Left ventricle myocardium inferior (tissue), 1 donor: Measurements from ENCODE around the gene SRRD. TPM values are rescaled to one million over a fixed set of nuclear protein-coding genes. Genes with fewer than 3 reads are reported as not detected.

Experiments used
- DNase-seq: peaks from one replicate; pipeline ENCODE4 v3.0.0-alpha.2; 2020
- H3K27ac ChIP-seq: fragments of 200-600 bp; replicated peaks from 2 replicates; pipeline ENCODE4 v1.8.0; 2021
- H3K27me3 ChIP-seq: fragments of 200-600 bp; 2 replicates; pipeline ENCODE4 v1.8.0; 2021; ENCODE audit warnings: low read depth
- H3K36me3 ChIP-seq: fragments of 200-600 bp; 2 replicates; pipeline ENCODE4 v1.8.0; 2021
- H3K4me1 ChIP-seq: fragments of 200-600 bp; 2 replicates; pipeline ENCODE4 v1.8.0; 2021
- H3K4me3 ChIP-seq: fragments of 200-600 bp; 2 replicates; pipeline ENCODE4 v1.8.0; 2021; ENCODE audit warnings: mild to moderate bottlenecking, moderate library complexity
- H3K9me3 ChIP-seq: fragments of 200-600 bp; replicated peaks from 2 replicates; pipeline ENCODE4 v1.8.0; 2021
- intact Hi-C: fragments of 100-400 bp; cut with micrococcal nuclease; formaldehyde crosslinking; loops from one replicate; pipeline ENCODE4 v1.11.0; 2022
- total RNA-seq: library from RNA; stranded (reverse); fragmentation: NEBNext Ultra II Directional; extraction: Animal tissue kit (Norgen Biotek cat#: 25700); gene quantifications from one replicate; pipeline ENCODE4 v1.2.1, GENCODE V29; 2021
- TF ChIP-seq, protein P1 (sequence below): fragments of 200-600 bp; IDR thresholded peaks from 2 replicates; pipeline ENCODE4 v1.8.0; 2021; ENCODE audit warnings: antibody characterized with exemption, mild to moderate bottlenecking, borderline replicate concordance
- donor health status: DM: no; HTN: yes; CAD: no; lungs with severe emphysema.

The SRRD gene
- total RNA-seq, 1 donor from 2014 or later = 23.5 TPM

DNA sequence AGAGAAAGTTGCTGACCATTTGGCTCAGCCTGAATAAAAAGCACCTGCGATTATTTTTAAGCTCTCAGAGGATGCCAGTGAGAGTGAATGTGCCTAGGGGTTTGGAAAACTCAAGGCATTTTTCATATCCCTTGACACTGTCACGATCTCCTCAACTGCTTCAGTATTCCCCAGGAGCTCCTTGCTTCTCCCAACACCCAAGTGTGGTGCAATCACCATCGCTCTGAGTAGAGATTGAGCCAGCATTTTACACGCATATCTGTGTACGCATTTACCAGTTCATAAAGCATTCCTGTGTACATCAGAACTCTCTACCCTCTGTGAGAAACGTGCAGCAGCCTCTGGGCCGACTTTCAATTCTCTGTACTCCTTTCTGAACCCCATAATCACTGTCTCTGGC lies 1.3 kb downstream of the SRRD start:
- peaks cover 29% of the 10 kb centered on the region for H3K36me3 ChIP-seq
- no peaks in the 10 kb centered on the region for H3K27me3 ChIP-seq
- no peaks in the 10 kb centered on the region for H3K9me3 ChIP-seq
- H3K27ac ChIP-seq = peak overlapping the region; percentile 90
- TF ChIP-seq, protein P1, sequence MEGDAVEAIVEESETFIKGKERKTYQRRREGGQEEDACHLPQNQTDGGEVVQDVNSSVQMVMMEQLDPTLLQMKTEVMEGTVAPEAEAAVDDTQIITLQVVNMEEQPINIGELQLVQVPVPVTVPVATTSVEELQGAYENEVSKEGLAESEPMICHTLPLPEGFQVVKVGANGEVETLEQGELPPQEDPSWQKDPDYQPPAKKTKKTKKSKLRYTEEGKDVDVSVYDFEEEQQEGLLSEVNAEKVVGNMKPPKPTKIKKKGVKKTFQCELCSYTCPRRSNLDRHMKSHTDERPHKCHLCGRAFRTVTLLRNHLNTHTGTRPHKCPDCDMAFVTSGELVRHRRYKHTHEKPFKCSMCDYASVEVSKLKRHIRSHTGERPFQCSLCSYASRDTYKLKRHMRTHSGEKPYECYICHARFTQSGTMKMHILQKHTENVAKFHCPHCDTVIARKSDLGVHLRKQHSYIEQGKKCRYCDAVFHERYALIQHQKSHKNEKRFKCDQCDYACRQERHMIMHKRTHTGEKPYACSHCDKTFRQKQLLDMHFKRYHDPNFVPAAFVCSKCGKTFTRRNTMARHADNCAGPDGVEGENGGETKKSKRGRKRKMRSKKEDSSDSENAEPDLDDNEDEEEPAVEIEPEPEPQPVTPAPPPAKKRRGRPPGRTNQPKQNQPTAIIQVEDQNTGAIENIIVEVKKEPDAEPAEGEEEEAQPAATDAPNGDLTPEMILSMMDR = no peak
- H3K4me1 ChIP-seq = peaks cover 59% of the 10 kb centered on the region
- DNase-seq = no peak
- H3K4me3 ChIP-seq = peak overlapping the region; percentile 83
- intact Hi-C loops = no loop called here

DNA sequence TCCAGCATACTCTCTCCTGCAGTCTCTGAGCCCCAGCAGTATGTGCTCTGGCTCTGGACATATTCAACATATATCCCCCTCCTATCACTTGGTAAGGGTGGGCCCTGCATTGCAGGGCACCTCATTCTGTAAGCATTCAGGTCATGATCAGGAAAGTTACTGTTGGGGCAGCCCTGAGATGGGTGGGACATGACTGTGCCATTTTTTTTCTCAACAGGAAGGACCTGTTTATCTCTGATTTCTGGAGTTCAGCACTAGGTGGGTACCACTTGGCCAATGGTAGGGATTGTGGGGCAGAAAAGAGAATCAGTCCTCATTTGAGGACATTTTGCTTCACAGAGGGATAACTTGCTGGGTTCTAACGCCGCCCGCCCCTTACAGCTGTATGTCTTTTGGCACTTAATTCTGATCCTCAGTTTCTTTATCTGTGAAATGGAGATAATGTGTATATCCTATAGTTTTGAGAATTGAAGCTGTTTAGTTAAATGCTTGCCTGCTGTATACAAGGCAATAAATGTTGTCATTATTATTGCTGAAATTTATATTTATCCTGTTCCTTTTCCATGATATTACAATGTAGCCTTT lies 2.2 kb downstream of the SRRD start:
- Histone ChIP-seq H3K36me3 (peaks cover 36% of the 10 kb centered on the region), H3K4me1 (peaks cover 50% of the 10 kb centered on the region), H3K27ac (no peak overlapping the region), H3K4me3 (no peak overlapping the region), H3K27me3 (no peaks in the 10 kb centered on the region), H3K9me3 (no peaks in the 10 kb centered on the region)
- intact Hi-C loops = no loop called here
- TF ChIP-seq, protein P1 = no peak
- no peak for DNase-seq

DNA sequence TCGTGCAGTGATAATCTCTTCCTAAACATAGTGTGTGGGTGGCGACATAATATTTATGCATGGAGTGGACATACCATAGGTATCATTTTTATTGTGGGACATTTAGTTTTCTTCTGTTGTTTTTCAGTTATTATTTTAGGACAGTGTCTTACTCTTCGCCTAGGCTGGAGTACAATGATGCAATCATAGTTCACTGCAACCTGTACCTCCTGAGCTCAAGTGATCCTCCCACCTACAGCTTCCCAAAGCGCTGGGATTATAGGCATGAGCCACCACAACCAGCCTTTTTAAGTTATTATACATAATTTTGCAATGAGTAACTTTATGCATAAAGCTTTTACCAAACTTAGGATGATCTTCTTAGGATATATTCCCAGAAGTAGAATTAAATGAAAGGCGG lies 2.7 kb downstream of the SRRD start:
- peaks cover 45% of the 10 kb centered on the region for H3K4me1 ChIP-seq
- H3K27ac ChIP-seq = no peak overlapping the region
- no peaks in the 10 kb centered on the region for H3K9me3 ChIP-seq
- no peak for DNase-seq
- intact Hi-C loops = no loop called here
- TF ChIP-seq, protein P1 = no peak
- no peaks in the 10 kb centered on the region for H3K27me3 ChIP-seq
- H3K4me3 ChIP-seq = no peak overlapping the region
- H3K36me3 ChIP-seq = peaks cover 40% of the 10 kb centered on the region

DNA sequence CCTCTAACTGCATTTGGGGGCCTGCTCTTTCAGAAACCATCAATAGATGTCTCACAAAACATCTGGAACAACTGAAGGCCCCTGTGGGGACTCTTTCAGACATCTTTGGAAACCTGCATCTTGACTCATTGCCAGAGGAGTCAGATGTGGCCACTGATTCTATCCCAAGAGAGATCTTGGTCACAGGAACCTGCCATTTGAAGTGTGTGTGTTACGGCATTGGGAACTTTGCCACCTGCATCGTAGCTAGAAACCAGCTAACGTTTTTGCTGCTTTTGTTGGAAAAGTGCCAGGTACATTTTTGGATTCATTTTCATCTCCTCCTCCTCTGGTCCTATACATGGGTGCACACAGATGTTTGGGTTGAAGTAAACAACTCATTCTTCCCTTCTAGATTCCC lies 4.3 kb downstream of the SRRD start:
- Histone ChIP-seq H3K9me3 (no peaks in the 10 kb centered on the region), H3K27ac (no peak overlapping the region), H3K4me3 (no peak overlapping the region), H3K36me3 (peaks cover 56% of the 10 kb centered on the region), H3K27me3 (no peaks in the 10 kb centered on the region), H3K4me1 (peaks cover 33% of the 10 kb centered on the region)
- intact Hi-C loops = no loop called here
- DNase-seq = no peak
- TF ChIP-seq, protein P1 = no peak

DNA sequence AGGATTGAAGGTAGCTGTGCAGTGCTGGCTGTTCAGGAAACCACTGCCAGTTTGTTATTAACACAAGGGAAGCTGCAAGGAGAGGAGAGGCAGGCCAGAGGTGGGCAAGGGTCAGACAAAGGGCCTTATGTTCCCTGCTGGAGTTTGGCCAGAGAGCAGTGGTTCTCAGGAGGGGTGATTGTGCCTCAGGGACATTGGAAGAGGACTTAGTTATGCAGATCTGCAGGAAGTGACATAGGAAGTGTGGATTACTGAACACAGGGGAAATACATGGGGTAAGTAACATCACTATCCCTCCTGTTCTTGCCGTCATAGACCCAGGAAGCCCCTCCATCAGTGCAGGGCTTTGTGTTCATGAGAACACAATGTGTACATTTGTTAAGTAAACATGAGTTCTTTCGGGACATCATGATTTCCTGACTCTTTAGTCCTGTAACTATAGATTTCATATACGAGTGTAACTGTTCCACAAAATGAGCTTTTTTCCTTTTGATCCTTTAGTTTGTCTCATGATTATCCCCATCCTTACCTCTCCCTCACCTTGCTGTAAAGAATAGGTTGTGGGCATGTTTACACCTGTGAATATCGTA lies 5.9 kb downstream of the SRRD start:
- Histone ChIP-seq H3K27ac (no peak overlapping the region), H3K36me3 (peaks cover 72% of the 10 kb centered on the region), H3K4me1 (peaks cover 34% of the 10 kb centered on the region), H3K9me3 (no peaks in the 10 kb centered on the region), H3K4me3 (no peak overlapping the region), H3K27me3 (no peaks in the 10 kb centered on the region)
- TF ChIP-seq, protein P1 = no peak
- intact Hi-C loops = no loop called here
- DNase-seq = no peak
